Measurements from ENCODE around the gene CREBRF.
"Not testable (repeated sequence)": the region's sequence is repeated elsewhere in the genome, so short reads cannot be mapped to it uniquely, and the experiment has no call there.

CREBRF gene

GRCh38 chr5:173042763-173043107 lies 13.4 kb upstream of the CREBRF start:
- Histone ChIP-seq H3K79me2 (ENCODE audit: insufficient read depth, low read length) (no peaks in the 10 kb centered on the region), H3K4me2 (ENCODE audit: low read depth, low read length, poor library complexity, severe bottlenecking) (no peak overlapping the region), H4K20me1 (ENCODE audit: low read depth, low read length) (no peaks in the 10 kb centered on the region), H2AFZ (ENCODE audit: low read depth, low read length, severe bottlenecking) (no peak overlapping the region), H3F3A (ENCODE audit: insufficient read depth) (peaks cover 9% of the 10 kb centered on the region; the same call in 1 of the 2 replicates), H3K9me3 (ENCODE audit: insufficient read depth, low read length) (no peaks in the 10 kb centered on the region), H3K9me2 (replicated peaks; ENCODE audit: insufficient read depth, low read length) (no peaks in the 10 kb centered on the region), H3K4me3 (ENCODE audit: insufficient read depth, low read length, poor library complexity, severe bottlenecking) (no peak overlapping the region), H3K36me3 (ENCODE audit: low read length) (no peaks in the 10 kb centered on the region), H3K27ac (ENCODE audit: low read depth, low read length) (no peak overlapping the region), H3K27me3 (ENCODE audit: low read length) (no peaks in the 10 kb centered on the region), H3K9ac (ENCODE audit: low read length) (no peak overlapping the region)
- TF ChIP-seq, protein P1, sequence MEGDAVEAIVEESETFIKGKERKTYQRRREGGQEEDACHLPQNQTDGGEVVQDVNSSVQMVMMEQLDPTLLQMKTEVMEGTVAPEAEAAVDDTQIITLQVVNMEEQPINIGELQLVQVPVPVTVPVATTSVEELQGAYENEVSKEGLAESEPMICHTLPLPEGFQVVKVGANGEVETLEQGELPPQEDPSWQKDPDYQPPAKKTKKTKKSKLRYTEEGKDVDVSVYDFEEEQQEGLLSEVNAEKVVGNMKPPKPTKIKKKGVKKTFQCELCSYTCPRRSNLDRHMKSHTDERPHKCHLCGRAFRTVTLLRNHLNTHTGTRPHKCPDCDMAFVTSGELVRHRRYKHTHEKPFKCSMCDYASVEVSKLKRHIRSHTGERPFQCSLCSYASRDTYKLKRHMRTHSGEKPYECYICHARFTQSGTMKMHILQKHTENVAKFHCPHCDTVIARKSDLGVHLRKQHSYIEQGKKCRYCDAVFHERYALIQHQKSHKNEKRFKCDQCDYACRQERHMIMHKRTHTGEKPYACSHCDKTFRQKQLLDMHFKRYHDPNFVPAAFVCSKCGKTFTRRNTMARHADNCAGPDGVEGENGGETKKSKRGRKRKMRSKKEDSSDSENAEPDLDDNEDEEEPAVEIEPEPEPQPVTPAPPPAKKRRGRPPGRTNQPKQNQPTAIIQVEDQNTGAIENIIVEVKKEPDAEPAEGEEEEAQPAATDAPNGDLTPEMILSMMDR (IDR thresholded peaks at IDR 0.05; ENCODE audit: insufficient read depth, low read length, poor library complexity, severe bottlenecking) = no peak
- no peak for TF ChIP-seq EZH2phosphoT487 (conservative IDR thresholded peaks at IDR 0.05; ENCODE audit: low read length)

- Histone ChIP-seq H2AFZ (ENCODE audit: low read depth, low read length, severe bottlenecking) (no peak overlapping the region), H3K27ac (ENCODE audit: low read depth, low read length) (no peak overlapping the region), H4K20me1 (ENCODE audit: low read depth, low read length) (no peaks in the 10 kb centered on the region), H3K4me3 (ENCODE audit: insufficient read depth, low read length, poor library complexity, severe bottlenecking) (no peak overlapping the region), H3F3A (ENCODE audit: insufficient read depth) (no peaks in the 10 kb centered on the region), H3K4me2 (ENCODE audit: low read depth, low read length, poor library complexity, severe bottlenecking) (no peak overlapping the region), H3K9me3 (ENCODE audit: insufficient read depth, low read length) (no peaks in the 10 kb centered on the region), H3K9ac (ENCODE audit: low read length) (no peak overlapping the region), H3K36me3 (ENCODE audit: low read length) (no peaks in the 10 kb centered on the region), H3K27me3 (ENCODE audit: low read length) (no peaks in the 10 kb centered on the region), H3K79me2 (ENCODE audit: insufficient read depth, low read length) (no peaks in the 10 kb centered on the region), H3K9me2 (replicated peaks; ENCODE audit: insufficient read depth, low read length) (no peaks in the 10 kb centered on the region)
- TF ChIP-seq EZH2phosphoT487 (conservative IDR thresholded peaks at IDR 0.05; ENCODE audit: low read length) = no peak
- TF ChIP-seq, protein P1 (IDR thresholded peaks at IDR 0.05; ENCODE audit: insufficient read depth, low read length, poor library complexity, severe bottlenecking) = no peak
Observed at GRCh38 chr5:173045474-173045873, 10.7 kb upstream of the CREBRF start.

GRCh38 chr5:173047096-173047837 lies 8.9 kb upstream of the CREBRF start:
- H3K9ac ChIP-seq (ENCODE audit: low read length); H3K4me2 ChIP-seq (ENCODE audit: low read depth, low read length, poor library complexity, severe bottlenecking); H3K27ac ChIP-seq (ENCODE audit: low read depth, low read length): not testable (repeated sequence)

GRCh38 chr5:173047838-173048105 lies 8.4 kb upstream of the CREBRF start:
- Histone ChIP-seq H3K4me2 (ENCODE audit: low read depth, low read length, poor library complexity, severe bottlenecking) (no peak overlapping the region), H2AFZ (ENCODE audit: low read depth, low read length, severe bottlenecking) (no peak overlapping the region), H3K79me2 (ENCODE audit: insufficient read depth, low read length) (no peaks in the 10 kb centered on the region), H3K27ac (ENCODE audit: low read depth, low read length) (no peak overlapping the region), H3K4me3 (ENCODE audit: insufficient read depth, low read length, poor library complexity, severe bottlenecking) (no peak overlapping the region), H3K27me3 (ENCODE audit: low read length) (no peaks in the 10 kb centered on the region), H3F3A (ENCODE audit: insufficient read depth) (no peaks in the 10 kb centered on the region), H4K20me1 (ENCODE audit: low read depth, low read length) (no peaks in the 10 kb centered on the region), H3K9me3 (ENCODE audit: insufficient read depth, low read length) (no peaks in the 10 kb centered on the region), H3K36me3 (ENCODE audit: low read length) (no peaks in the 10 kb centered on the region), H3K9me2 (replicated peaks; ENCODE audit: insufficient read depth, low read length) (no peaks in the 10 kb centered on the region), H3K9ac (ENCODE audit: low read length) (no peak overlapping the region)
- no peak for TF ChIP-seq EZH2phosphoT487 (conservative IDR thresholded peaks at IDR 0.05; ENCODE audit: low read length)
- TF ChIP-seq, protein P1 (IDR thresholded peaks at IDR 0.05; ENCODE audit: insufficient read depth, low read length, poor library complexity, severe bottlenecking) = no peak

More at GRCh38 chr5:173047096-173047837, 8.9 kb upstream of the CREBRF start:
- not testable (repeated sequence) for H3K9me2 ChIP-seq (replicated peaks; ENCODE audit: insufficient read depth, low read length); H3K9me3 ChIP-seq (ENCODE audit: insufficient read depth, low read length); H2AFZ ChIP-seq (ENCODE audit: low read depth, low read length, severe bottlenecking); H4K20me1 ChIP-seq (ENCODE audit: low read depth, low read length); H3K4me3 ChIP-seq (ENCODE audit: insufficient read depth, low read length, poor library complexity, severe bottlenecking); H3K79me2 ChIP-seq (ENCODE audit: insufficient read depth, low read length); H3F3A ChIP-seq (ENCODE audit: insufficient read depth); H3K27me3 ChIP-seq (ENCODE audit: low read length); H3K36me3 ChIP-seq (ENCODE audit: low read length)

Measured in SU-DHL-6 (cell line).